H1 (cell line): ENCODE measurements around the gene CAMKMT. TPM values are rescaled to one million over a fixed set of nuclear protein-coding genes. Genes with fewer than 3 reads are reported as not detected.

Experiments
- CTCF ChIA-PET: fragments of 300-600 bp; sonication (Branson Sonifier 250); formaldehyde crosslinking; loops from one replicate; lab custom pipeline; 2021; ENCODE audit not compliant: partially characterized antibody; lab: Charles Lee
- POLR2A ChIA-PET: fragments of 300-600 bp; sonication (Branson Sonifier 250); formaldehyde crosslinking; loops from one replicate; lab custom pipeline; 2021; ENCODE audit warnings: inconsistent platforms; ENCODE audit not compliant: partially characterized antibody; lab: Charles Lee
- DNase-seq, 2 experiments: peaks; one replicate each; pipeline versions ENCODE4 v3.0.0 to v3.0.0-alpha.2; 2010 to 2022; ENCODE audit warnings: low spot score in 2 of 2, low read depth in 1 of 2, mixed read lengths in 1 of 2
- FAIRE-seq: peaks from 2 replicates; lab custom pipeline; 2011; peaks lifted over from hg19 to GRCh38; lab: Jason Lieb, UNC
- H2AFZ ChIP-seq: 2 replicates; pipeline ENCODE4 v1.8.1; 2012; ENCODE audit warnings: low read length, inconsistent platforms
- H2AK5ac ChIP-seq: 2 replicates; pipeline ENCODE4 v1.6.1; 2013; ENCODE audit warnings: low read depth, low read length
- H2BK120ac ChIP-seq: replicated peaks from 2 replicates; pipeline ENCODE3; 2013; ENCODE audit warnings: low read depth, low read length, inconsistent platforms
- H2BK12ac ChIP-seq: 2 replicates; pipeline ENCODE4 v1.6.1; 2013; ENCODE audit warnings: low read depth, low read length
- H2BK15ac ChIP-seq: 2 replicates; pipeline ENCODE4 v1.6.1; 2013; ENCODE audit warnings: low read length
- H2BK20ac ChIP-seq: 2 replicates; pipeline ENCODE4 v1.6.1; 2013; ENCODE audit warnings: low read length
- H2BK5ac ChIP-seq: 2 replicates; pipeline ENCODE4 v1.6.1; 2013; ENCODE audit warnings: low read depth, low read length
- H3K14ac ChIP-seq: 2 replicates; pipeline ENCODE4 v1.6.1; 2013; ENCODE audit warnings: inconsistent platforms; ENCODE audit not compliant: insufficient read length
- H3K18ac ChIP-seq: 2 replicates; pipeline ENCODE4 v1.6.1; 2013; ENCODE audit warnings: low read length; ENCODE audit errors: extremely low read depth
- H3K23ac ChIP-seq: 2 replicates; pipeline ENCODE4 v1.6.1; 2013; ENCODE audit warnings: inconsistent platforms; ENCODE audit not compliant: insufficient read length
- H3K23me2 ChIP-seq: 2 replicates; pipeline ENCODE4 v1.6.1; 2013; ENCODE audit warnings: low read depth, low read length
- H3K27ac ChIP-seq: 2 replicates; pipeline ENCODE4 v1.6.1; 2011; ENCODE audit warnings: low read depth, low read length, inconsistent platforms
- H3K27me3 ChIP-seq, 4 experiments: replicated peaks in 1 of 4; 1 replicate in 1 of 4; 2 replicates in 3 of 4; pipeline versions ENCODE4 v1.6.1 to v1.8.1; 2011 to 2013; ENCODE audit warnings: low read length in 3 of 4, mild to moderate bottlenecking in 3 of 4, inconsistent platforms in 2 of 4, mixed read lengths in 2 of 4, moderate library complexity in 1 of 4; ENCODE audit not compliant: control insufficient read depth in 3 of 4, insufficient read depth in 3 of 4; ENCODE audit errors: extremely low read depth in 1 of 4
- H3K36me3 ChIP-seq, 4 experiments: 2 replicates each; pipeline versions ENCODE4 v1.6.1 to v1.8.1; 2011 to 2013; ENCODE audit warnings: mild to moderate bottlenecking in 4 of 4, low read length in 3 of 4, moderate library complexity in 2 of 4, control low read depth in 1 of 4, inconsistent platforms in 1 of 4; ENCODE audit not compliant: insufficient read depth in 4 of 4, control insufficient read depth in 2 of 4
- H3K4ac ChIP-seq: replicated peaks from 2 replicates; pipeline ENCODE3; 2013; ENCODE audit warnings: low read length, low read depth, mixed read lengths, inconsistent platforms; ENCODE audit not compliant: insufficient read length
- H3K4me1 ChIP-seq, 4 experiments: replicated peaks in 1 of 4; 1 replicate in 1 of 4; 2 replicates in 3 of 4; pipeline versions ENCODE4 v1.6.1 to v1.8.1; 2011 to 2013; ENCODE audit warnings: low read length in 3 of 4, inconsistent platforms in 2 of 4, mixed read lengths in 1 of 4; ENCODE audit not compliant: insufficient read depth in 4 of 4, control insufficient read depth in 3 of 4
- H3K4me2 ChIP-seq, 2 experiments: 2 replicates each; pipeline versions ENCODE4 v1.6.1 to v1.8.1; 2011 to 2013; ENCODE audit warnings: low read depth in 2 of 2, low read length in 2 of 2, control low read depth in 1 of 2, inconsistent platforms in 1 of 2, mild to moderate bottlenecking in 1 of 2; ENCODE audit not compliant: insufficient read depth in 1 of 2
- H3K4me3 ChIP-seq, 4 experiments: fragments of 200-600, 300-600 bp in 1 of 4; sonication (generic), shearing (Covaris generic), sonication (Bioruptor Twin) in 1 of 4; 2 replicates each; pipeline versions ENCODE4 v1.5.1 to v1.8.1; 2011 to 2016; ENCODE audit warnings: low read length in 4 of 4, low read depth in 3 of 4, control low read depth in 2 of 4, inconsistent platforms in 2 of 4, mild to moderate bottlenecking in 2 of 4, mixed read lengths in 1 of 4, moderate library complexity in 1 of 4; ENCODE audit not compliant: insufficient read depth in 2 of 4; ENCODE audit errors: extremely low read depth in 1 of 4
- H3K56ac ChIP-seq: replicated peaks from 2 replicates; pipeline ENCODE3; 2013; ENCODE audit warnings: low read depth, mild to moderate bottlenecking, mixed read lengths, low read length, inconsistent platforms; ENCODE audit not compliant: insufficient read length
- H3K79me1 ChIP-seq: 2 replicates; pipeline ENCODE4 v1.6.1; 2013; ENCODE audit warnings: low read depth, low read length, control low read depth
- H3K79me2 ChIP-seq, 2 experiments: 2 replicates each; pipeline versions ENCODE4 v1.6.1 to v1.8.1; 2012 to 2013; ENCODE audit warnings: low read length in 2 of 2, mild to moderate bottlenecking in 2 of 2, inconsistent platforms in 1 of 2; ENCODE audit not compliant: insufficient read depth in 2 of 2, control insufficient read depth in 1 of 2
- H3K9ac ChIP-seq, 4 experiments: replicated peaks in 1 of 4; 1 replicate in 1 of 4; 2 replicates in 3 of 4; pipeline versions ENCODE4 v1.6.1 to v1.8.1; 2011 to 2013; ENCODE audit warnings: low read depth in 3 of 4, low read length in 3 of 4, control low read depth in 2 of 4, mild to moderate bottlenecking in 2 of 4, moderate library complexity in 2 of 4, inconsistent platforms in 1 of 4; ENCODE audit errors: extremely low read depth in 1 of 4
- H3K9me3 ChIP-seq, 2 experiments: 2 replicates each; pipeline versions ENCODE4 v1.6.1 to v1.8.1; 2012 to 2013; ENCODE audit warnings: mild to moderate bottlenecking in 2 of 2, moderate library complexity in 2 of 2, control low read depth in 1 of 2, inconsistent platforms in 1 of 2, low read depth in 1 of 2, low read length in 1 of 2, mixed read lengths in 1 of 2; ENCODE audit not compliant: insufficient read depth in 2 of 2
- H4K20me1 ChIP-seq, 2 experiments: replicated peaks in 1 of 2; 2 replicates each; pipeline versions ENCODE3 to v1.8.1; 2011 to 2013; ENCODE audit warnings: inconsistent platforms in 2 of 2, low read length in 2 of 2, mild to moderate bottlenecking in 1 of 2; ENCODE audit not compliant: insufficient read depth in 2 of 2, control insufficient read depth in 1 of 2
- H4K5ac ChIP-seq: 2 replicates; pipeline ENCODE4 v1.6.1; 2013; ENCODE audit warnings: low read length, low read depth, mixed read lengths, inconsistent platforms; ENCODE audit not compliant: insufficient read length
- H4K8ac ChIP-seq: 2 replicates; pipeline ENCODE4 v1.8.0; 2013; ENCODE audit warnings: mild to moderate bottlenecking, moderate library complexity, low read length, inconsistent platforms; ENCODE audit not compliant: insufficient read depth; ENCODE audit errors: extremely low read depth
- H4K91ac ChIP-seq: replicated peaks from 2 replicates; pipeline ENCODE3; 2013; ENCODE audit warnings: low read length, mixed read lengths, inconsistent platforms; ENCODE audit not compliant: insufficient read length
- EZH2 ChIP-seq: fragments of 200-600 bp; sonication (generic); IDR thresholded peaks from 2 replicates; pipeline ENCODE4 v1.7.1; 2012; ENCODE audit warnings: low read depth, mild to moderate bottlenecking, moderate library complexity, low read length, inconsistent platforms; ENCODE audit not compliant: severe bottlenecking
- GABPA ChIP-seq: IDR thresholded peaks from 2 replicates; pipeline ENCODE4 v1.6.1; 2011; ENCODE audit warnings: mild to moderate bottlenecking, low read length, moderate library complexity, borderline replicate concordance; ENCODE audit not compliant: insufficient read depth
- SP4 ChIP-seq: IDR thresholded peaks from 2 replicates; pipeline ENCODE4 v1.6.1; 2012; ENCODE audit warnings: low read length, inconsistent platforms
- WGBS, 2 experiments: shearing (Covaris generic) in 1 of 2; methylation state at CpG; one replicate each; pipeline versions ENCODE4 v1.1.6 to v1.1.7; 2013 to 2015; ENCODE audit warnings: low lambda C conversion rate in 2 of 2, mixed read lengths in 2 of 2, inconsistent platforms in 1 of 2, low coverage in 1 of 2, missing lambda C conversion rate in 1 of 2; ENCODE audit not compliant: insufficient replicate concordance in 2 of 2, insufficient coverage in 1 of 2, insufficient read length in 1 of 2; ENCODE audit errors: extremely low coverage in 1 of 2, missing lambda C conversion rate in 1 of 2; 5-methylcytosine and 5-hydroxymethylcytosine counted together
- polyA plus RNA-seq, 7 experiments: library from polyadenylated mRNA; depleted of rRNA in 3 of 7; stranded (reverse) in 5 of 7; unstranded in 2 of 7; fragments of >200 nt in 5 of 7; fragments of 200-250 nt in 2 of 7; gene quantifications; 1 replicate in 5 of 7; 2 replicates in 1 of 7; 4 replicates in 1 of 7; pipeline versions ENCODE4 v1.2.1 to v1.2.3, GENCODE V29; 2011 to 2013; ENCODE audit warnings: missing spikeins in 2 of 7, mixed read lengths in 2 of 7
- total RNA-seq: library from RNA; stranded (reverse); fragmentation: NEBNext Ultra II Directional; extraction: Animal tissue kit (Norgen Biotek cat#: 25700); gene quantifications from 2 replicates; pipeline ENCODE4 v1.2.1, GENCODE V29; 2021

The CAMKMT gene
- total and polyA plus RNA-seq, 2 of the 8 experiments (the other 6 are each of a cell fraction or from before 2014, with no cell fraction given), result 14.7 to 22.4 TPM

DNA sequence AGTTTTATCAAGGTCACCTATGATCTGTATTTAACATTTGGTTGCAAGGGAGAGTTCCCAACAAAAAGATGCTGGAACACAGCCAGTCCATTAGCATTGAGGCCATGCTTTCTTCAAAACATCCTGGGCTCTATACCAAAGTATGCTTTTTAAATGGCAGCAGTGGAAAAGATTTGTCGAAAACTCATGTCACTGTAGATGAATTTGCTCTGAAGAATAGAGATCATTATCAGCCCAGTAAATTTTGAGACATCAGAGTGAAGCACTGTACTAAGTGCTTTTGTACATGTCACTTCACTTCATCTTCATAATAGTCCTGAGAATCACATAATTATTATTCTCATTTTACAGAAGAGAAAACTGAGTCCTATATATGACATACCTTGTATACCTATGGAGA lies 189.8 kb downstream of the CAMKMT start:
- Histone ChIP-seq H2BK120ac (no peak overlapping the region), H2BK15ac (no peak overlapping the region), H3K79me1 (no peaks in the 10 kb centered on the region), H4K20me1 (no peaks in the 10 kb centered on the region), H2BK5ac (no peak overlapping the region), H3K23ac (no peak overlapping the region), H4K91ac (no peak overlapping the region), H3K36me3 (0 out of 8 replicates have a peak, but pooled peaks cover 0 to 2% (median 0%) of the 10 kb centered on the region in 4 experiments), H3K18ac (no peak overlapping the region), H2AK5ac (no peak overlapping the region), H2AFZ (no peak overlapping the region), H3K14ac (no peak overlapping the region), H3K4ac (no peak overlapping the region), H3K4me3 (no peak overlapping the region), H3K4me1 (peaks cover 0 to 19% (median 9%) of the 10 kb centered on the region in 4 experiments; a peak in 4 of 7 replicates), H3K27me3 (no peaks in the 10 kb centered on the region), H4K5ac (no peak overlapping the region), H2BK12ac (no peak overlapping the region), H4K8ac (no peak overlapping the region), H3K23me2 (no peaks in the 10 kb centered on the region), H3K4me2 (no peak overlapping the region), H2BK20ac (no peak overlapping the region), H3K9me3 (no peaks in the 10 kb centered on the region), H3K9ac (no peak overlapping the region), H3K79me2 (no peaks in the 10 kb centered on the region), H3K27ac (no peak overlapping the region), H3K56ac (no peak overlapping the region)
- WGBS, 2 experiments, result 91% methylated on average over 1 of the region's 1 CpG; no CpG with 5 or more reads in 1 of the 2 experiments
- FAIRE-seq (no peak), DNase-seq (no peak)
- ChIA-PET CTCF (interaction anchor here (0.7 kb wide), 1 partner anchor 72 kb away, joined by 4 read pairs; no protein-coding TSS in a partner anchor), POLR2A (no interaction called here)
- no peak for TF ChIP-seq GABPA
- no peak for TF ChIP-seq SP4
- no peak for TF ChIP-seq EZH2
